Neural cell (in vitro differentiated cells): ENCODE measurements around the gene RAPGEF4.

Experiments
- CTCF ChIP-seq: fragments of 450-650 bp; IDR thresholded peaks from 2 replicates; pipeline ENCODE4 v1.5.1; 2014; ENCODE audit warnings: antibody characterized with exemption, mild to moderate bottlenecking, moderate library complexity; ENCODE audit not compliant: poor library complexity, severe bottlenecking
- EP300 ChIP-seq: fragments of 450-650 bp; conservative IDR thresholded peaks from 2 replicates; pipeline ENCODE4 v1.6.1; 2014; ENCODE audit warnings: antibody characterized with exemption, mild to moderate bottlenecking, moderate library complexity; ENCODE audit not compliant: poor library complexity, severe bottlenecking
- EZH2 ChIP-seq: fragments of 200-600, 300-800 bp; shearing (Covaris generic), sonication (generic); IDR thresholded peaks from 2 replicates; pipeline ENCODE4 v1.6.1; 2014; ENCODE audit warnings: antibody characterized with exemption, low read length, borderline replicate concordance, mild to moderate bottlenecking; ENCODE audit not compliant: insufficient read depth, poor library complexity, severe bottlenecking
- POLR2AphosphoS5 ChIP-seq: IDR thresholded peaks from 2 replicates; pipeline ENCODE4 v1.6.1; 2012
- RAD21 ChIP-seq: fragments of 450-650 bp; conservative IDR thresholded peaks from 2 replicates; pipeline ENCODE4 v1.6.1; 2014; ENCODE audit warnings: antibody characterized with exemption, mild to moderate bottlenecking, moderate library complexity
- TAF1 ChIP-seq: IDR thresholded peaks from 2 replicates; pipeline ENCODE4 v1.6.1; 2012; ENCODE audit warnings: low read depth
- TF ChIP-seq, protein P1 (sequence below): IDR thresholded peaks from 2 replicates; pipeline ENCODE4 v1.6.1; 2012; ENCODE audit warnings: borderline replicate concordance

DNA sequence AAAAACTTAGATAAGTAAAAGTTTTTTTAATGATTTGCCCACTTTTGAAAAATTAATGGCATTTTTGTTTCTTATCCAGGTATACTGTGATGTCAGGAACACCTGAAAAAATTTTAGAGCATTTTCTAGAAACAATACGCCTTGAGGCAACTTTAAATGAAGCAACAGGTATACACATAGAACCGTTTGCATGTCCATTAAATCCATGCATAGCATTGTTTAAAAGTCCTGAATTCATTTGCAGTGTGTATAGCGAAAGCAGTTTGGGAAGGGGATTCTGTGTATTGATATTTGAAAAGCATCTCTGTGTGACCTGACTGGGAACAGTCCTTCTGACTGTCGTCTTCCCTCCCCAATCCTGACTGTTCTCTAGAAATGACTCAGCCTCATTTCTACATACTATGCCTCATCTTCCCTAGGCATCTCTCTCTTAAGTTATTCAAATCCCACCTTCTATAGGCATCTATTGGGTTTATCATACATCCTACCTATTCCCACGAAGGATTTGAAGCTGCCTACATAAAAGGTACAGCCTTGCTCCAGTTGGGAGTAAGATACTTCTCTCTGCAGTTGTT lies 260.8 kb downstream of the RAPGEF4 start:
- TF ChIP-seq CTCF (no peak), TAF1 (no peak), POLR2AphosphoS5 (no peak), EZH2 (no peak), EP300 (no peak), RAD21 (no peak)
- TF ChIP-seq, protein P1, sequence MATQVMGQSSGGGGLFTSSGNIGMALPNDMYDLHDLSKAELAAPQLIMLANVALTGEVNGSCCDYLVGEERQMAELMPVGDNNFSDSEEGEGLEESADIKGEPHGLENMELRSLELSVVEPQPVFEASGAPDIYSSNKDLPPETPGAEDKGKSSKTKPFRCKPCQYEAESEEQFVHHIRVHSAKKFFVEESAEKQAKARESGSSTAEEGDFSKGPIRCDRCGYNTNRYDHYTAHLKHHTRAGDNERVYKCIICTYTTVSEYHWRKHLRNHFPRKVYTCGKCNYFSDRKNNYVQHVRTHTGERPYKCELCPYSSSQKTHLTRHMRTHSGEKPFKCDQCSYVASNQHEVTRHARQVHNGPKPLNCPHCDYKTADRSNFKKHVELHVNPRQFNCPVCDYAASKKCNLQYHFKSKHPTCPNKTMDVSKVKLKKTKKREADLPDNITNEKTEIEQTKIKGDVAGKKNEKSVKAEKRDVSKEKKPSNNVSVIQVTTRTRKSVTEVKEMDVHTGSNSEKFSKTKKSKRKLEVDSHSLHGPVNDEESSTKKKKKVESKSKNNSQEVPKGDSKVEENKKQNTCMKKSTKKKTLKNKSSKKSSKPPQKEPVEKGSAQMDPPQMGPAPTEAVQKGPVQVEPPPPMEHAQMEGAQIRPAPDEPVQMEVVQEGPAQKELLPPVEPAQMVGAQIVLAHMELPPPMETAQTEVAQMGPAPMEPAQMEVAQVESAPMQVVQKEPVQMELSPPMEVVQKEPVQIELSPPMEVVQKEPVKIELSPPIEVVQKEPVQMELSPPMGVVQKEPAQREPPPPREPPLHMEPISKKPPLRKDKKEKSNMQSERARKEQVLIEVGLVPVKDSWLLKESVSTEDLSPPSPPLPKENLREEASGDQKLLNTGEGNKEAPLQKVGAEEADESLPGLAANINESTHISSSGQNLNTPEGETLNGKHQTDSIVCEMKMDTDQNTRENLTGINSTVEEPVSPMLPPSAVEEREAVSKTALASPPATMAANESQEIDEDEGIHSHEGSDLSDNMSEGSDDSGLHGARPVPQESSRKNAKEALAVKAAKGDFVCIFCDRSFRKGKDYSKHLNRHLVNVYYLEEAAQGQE: no peak
